ENCODE data around the gene HIF1A. TPM values are rescaled to one million over a fixed set of nuclear protein-coding genes. Genes with fewer than 3 reads are reported as not detected.

The HIF1A gene
- total RNA-seq, 1 donor from 2014 or later = 179 TPM

- ChIA-PET POLR2A (interaction anchor here (0.5 to 7.9 kb wide), 6 partner anchors 20 to 241 kb away, joined by 3 to 55 read pairs (median 13); partner anchors contain the start of gene HIF1A), CTCF (interaction anchor here (3.1 kb wide), 1 partner anchor 242 kb away, joined by 12 read pairs; no protein-coding TSS in a partner anchor)
- no peaks in the 10 kb centered on the region for H3K9me3 Mint-ChIP-seq
- ATAC-seq (ENCODE audit: low read depth) (no peak), DNase-seq (no peak)
- intact Hi-C loops (cut with micrococcal nuclease) = loop anchor here (2.0 kb wide), 1 partner anchor 15 kb away; no protein-coding TSS in a partner anchor
- no peak overlapping the region for H3K4me3 Mint-ChIP-seq
- H3K4me1 Mint-ChIP-seq = peaks cover 88% of the 10 kb centered on the region
- no peak for TF ChIP-seq CTCF (IDR thresholded peaks at IDR 0.05)
- H3K27me3 Mint-ChIP-seq = no peaks in the 10 kb centered on the region
- peaks cover 18% of the 10 kb centered on the region for H3K36me3 Mint-ChIP-seq (ENCODE audit: low read depth)
- H3K27ac Mint-ChIP-seq = peak overlapping the region; percentile 50
Observed at GRCh38 chr14:61718039-61718438, 22.7 kb downstream of the HIF1A start.

- Mint-ChIP-seq H3K9me3 (no peaks in the 10 kb centered on the region), H3K4me3 (peak overlapping the region; percentile 69), H3K36me3 (ENCODE audit: low read depth) (peaks cover 27% of the 10 kb centered on the region), H3K27ac (peak overlapping the region; percentile 84), H3K4me1 (peaks cover 83% of the 10 kb centered on the region), H3K27me3 (no peaks in the 10 kb centered on the region)
- ChIA-PET POLR2A (interaction anchor here (0.6 to 7.9 kb wide), 14 partner anchors 8 to 249 kb away, joined by 3 to 55 read pairs (median 5); partner anchors contain the start of gene HIF1A), CTCF (interaction anchor here (1.1 to 3.1 kb wide), 7 partner anchors 11 to 248 kb away, joined by 3 to 12 read pairs (median 5); no protein-coding TSS in a partner anchor)
- intact Hi-C loops (cut with micrococcal nuclease) = loop anchor here (1.0 to 2.0 kb wide), 2 partner anchors 8 to 17 kb away; no protein-coding TSS in a partner anchor
- ATAC-seq (ENCODE audit: low read depth) (peak; percentile 40), DNase-seq (no peak)
- TF ChIP-seq CTCF (IDR thresholded peaks at IDR 0.05) = no peak
Observed at GRCh38 chr14:61719344-61720293, 24.3 kb downstream of the HIF1A start.

GRCh38 chr14:61720294-61720661 lies 25.0 kb downstream of the HIF1A start:
- POLR2A ChIA-PET = interaction anchor here (0.8 to 7.9 kb wide), 11 partner anchors 8 to 249 kb away, joined by 3 to 55 read pairs (median 5); partner anchors contain the start of gene HIF1A
- CTCF ChIA-PET = interaction anchor here (1.1 to 3.1 kb wide), 6 partner anchors 10 to 249 kb away, joined by 3 to 12 read pairs (median 6); no protein-coding TSS in a partner anchor
- Mint-ChIP-seq H3K9me3 (no peaks in the 10 kb centered on the region), H3K4me3 (peak overlapping the region; percentile 69), H3K27me3 (no peaks in the 10 kb centered on the region), H3K27ac (peak overlapping the region; percentile 84), H3K4me1 (peaks cover 82% of the 10 kb centered on the region), H3K36me3 (ENCODE audit: low read depth) (peaks cover 32% of the 10 kb centered on the region)
- intact Hi-C loops (cut with micrococcal nuclease) = no loop called here
- ATAC-seq (ENCODE audit: low read depth) (peak; percentile 40), DNase-seq (no peak)
- no peak for TF ChIP-seq CTCF (IDR thresholded peaks at IDR 0.05)

GRCh38 chr14:61720741-61721140 lies 25.4 kb downstream of the HIF1A start:
- ChIA-PET CTCF (interaction anchor here (0.7 to 3.1 kb wide), 6 partner anchors 10 to 262 kb away, joined by 3 to 12 read pairs (median 6); no protein-coding TSS in a partner anchor), POLR2A (interaction anchor here (0.6 to 7.9 kb wide), 11 partner anchors 8 to 250 kb away, joined by 3 to 55 read pairs (median 5); partner anchors contain the start of gene HIF1A)
- intact Hi-C loops (cut with micrococcal nuclease) = no loop called here
- H3K9me3 Mint-ChIP-seq = no peaks in the 10 kb centered on the region
- peaks cover 80% of the 10 kb centered on the region for H3K4me1 Mint-ChIP-seq
- H3K27ac Mint-ChIP-seq = peak overlapping the region; percentile 84
- ATAC-seq (ENCODE audit: low read depth) (no peak), DNase-seq (no peak)
- no peaks in the 10 kb centered on the region for H3K27me3 Mint-ChIP-seq
- peaks cover 37% of the 10 kb centered on the region for H3K36me3 Mint-ChIP-seq (ENCODE audit: low read depth)
- no peak for TF ChIP-seq CTCF (IDR thresholded peaks at IDR 0.05)
- H3K4me3 Mint-ChIP-seq = peak overlapping the region; percentile 55
